Left cardiac atrium (tissue), 4 donors: Measurements from ENCODE around the gene DCXR. TPM values are rescaled to one million over a fixed set of nuclear protein-coding genes. Genes with fewer than 3 reads are reported as not detected.

Experiments used
- ATAC-seq, 2 donors: fragments of 200-7000 bp; cut with Tn5 transposase; one replicate each; pipeline ENCODE4 v1.9.1; 2020; ENCODE audit warnings: mild to moderate bottlenecking in 2 of 2, moderate library complexity in 2 of 2
- DNase-seq: peaks from one replicate; pipeline ENCODE4 v3.0.0-alpha.2; 2020
- intact Hi-C, 2 donors: fragments of 100-400 bp; cut with DNase I; formaldehyde crosslinking; loops; one replicate each; pipeline versions ENCODE4 v1.14.1 to v1.15.1; 2022 to 2023
- long read RNA-seq: library from polyadenylated mRNA; unstranded; transcript quantifications from one replicate; pipeline ENCODE4 v2.0.0, GENCODE V29; 2021
- total RNA-seq, 2 donors: library from RNA; stranded (reverse); fragmentation: NEBNext Ultra II Directional; extraction: Animal tissue kit (Norgen Biotek cat#: 25700); gene quantifications; one replicate each; pipeline ENCODE4 v1.2.1, GENCODE V29; 2021
- donor health status: DM: no; HTN: yes; CAD: no.
- donor health status: DM: no; HTN: yes; CAD: no; lungs with severe emphysema.
- donor health status: DM: yes; HTN: yes; CAD: no.
- donor health status: Dilated cardiomyopathy.

DCXR gene
- total RNA-seq: 100 to 1,000 TPM; 132 to 161 TPM
- long read RNA-seq, transcript DCXR-201 (8 exons, 887 nt): major isoform, 9 of 39 reads
- long read RNA-seq, partial matches to known transcripts: 15 of 39 reads
- long read RNA-seq, other reads (novel, unspliced or antisense): 12 of 39 reads

GRCh38 chr17:82037092-82037888 is at the start of gene DCXR:
DCXR (minus strand) TSS chr17:82037697; CDS start chr17:82037682, 15 bp downstream.
- DNase-seq: peak; percentile 98
- intact Hi-C loops: loop anchor here in 1 of 2 donors (5.0 kb wide), 1 partner anchor 60 kb away; the partner anchor contains the start of gene FASN
- ATAC-seq: peak; percentile 97 to 98

- intact Hi-C loops: no loop called here
- DNase-seq: peak; percentile 14
These were observed 48.7 kb upstream of the DCXR start for GRCh38 chr17:82085931-82086764.

GRCh38 chr17:82085031-82085861 is 47.7 kb upstream of the DCXR start:
- intact Hi-C loops: no loop called here
- no peak for DNase-seq
- ATAC-seq: no peak

More at GRCh38 chr17:82085931-82086764, 48.7 kb upstream of the DCXR start:
- no peak for ATAC-seq

- intact Hi-C loops: no loop called here
- no peak for ATAC-seq
- DNase-seq: no peak
These were observed 47.0 kb upstream of the DCXR start for GRCh38 chr17:82084373-82085030.

- ATAC-seq (no peak), DNase-seq (no peak)
- intact Hi-C loops: no loop called here
These were observed 46.2 kb upstream of the DCXR start for GRCh38 chr17:82083533-82084359.

- DNase-seq: no peak
- ATAC-seq: no peak
- intact Hi-C loops: no loop called here
These were observed 45.5 kb upstream of the DCXR start for GRCh38 chr17:82083009-82083408.

GRCh38 chr17:82082456-82082855 is 45.0 kb upstream of the DCXR start:
- no peak for ATAC-seq
- DNase-seq: no peak

GRCh38 chr17:82081966-82082365 is 44.5 kb upstream of the DCXR start:
- no peak for ATAC-seq
- intact Hi-C loops: no loop called here
- no peak for DNase-seq

More at GRCh38 chr17:82082456-82082855, 45.0 kb upstream of the DCXR start:
- intact Hi-C loops: no loop called here

- intact Hi-C loops: no loop called here
- DNase-seq (no peak), ATAC-seq (no peak)
These were observed 44.0 kb upstream of the DCXR start for GRCh38 chr17:82081546-82081945.

GRCh38 chr17:82080789-82081464 is 43.4 kb upstream of the DCXR start:
- intact Hi-C loops: no loop called here
- DNase-seq (no peak), ATAC-seq (no peak)

- ATAC-seq: no peak
- DNase-seq: no peak
- intact Hi-C loops: no loop called here
These were observed 42.7 kb upstream of the DCXR start for GRCh38 chr17:82080048-82080788.

- intact Hi-C loops: no loop called here
- no peak for DNase-seq
These were observed 41.6 kb upstream of the DCXR start for GRCh38 chr17:82079001-82079677.

GRCh38 chr17:82078433-82078832 is 40.9 kb upstream of the DCXR start:
- DNase-seq (no peak), ATAC-seq (no peak)
- intact Hi-C loops: no loop called here

More at GRCh38 chr17:82079001-82079677, 41.6 kb upstream of the DCXR start:
- no peak for ATAC-seq

GRCh38 chr17:82077617-82078358 is 40.3 kb upstream of the DCXR start:
- peak; percentile 1 to 63 for ATAC-seq
- intact Hi-C loops: no loop called here

More at GRCh38 chr17:82077617-82078358, 40.3 kb upstream of the DCXR start:
- DNase-seq: peak; percentile 68
